ENCODE measurements around the gene SEMA3A.

The SEMA3A gene

GRCh38 chr7:84136809-84137208, 57.8 kb downstream of the SEMA3A start:
- H3K4me3 ChIP-seq (ENCODE audit: low read length), result no peak overlapping the region
- no peak for DNase-seq (ENCODE audit: low read depth)
- TF ChIP-seq CTCF (conservative IDR thresholded peaks at IDR 0.05; ENCODE audit: low read depth, low read length), result no peak

DNA sequence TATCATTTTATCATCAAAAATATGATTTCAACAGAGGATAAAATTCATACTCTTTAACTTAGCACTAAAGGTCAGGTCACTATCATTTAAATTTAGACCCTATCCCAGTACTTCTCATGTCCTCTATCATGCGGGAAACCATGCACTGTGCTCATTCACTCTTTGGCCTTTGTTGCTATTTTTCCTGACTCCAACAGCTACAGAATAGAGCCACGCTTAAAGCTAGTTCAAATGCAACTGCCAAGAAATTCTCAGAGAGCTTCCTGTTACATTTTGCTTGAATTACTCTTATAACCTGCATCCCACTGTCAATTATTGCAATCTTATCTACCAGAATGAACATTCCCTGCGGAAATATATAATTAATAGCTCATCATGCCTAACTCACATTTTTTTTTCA, 58.3 kb downstream of the SEMA3A start:
- TF ChIP-seq CTCF (conservative IDR thresholded peaks at IDR 0.05; ENCODE audit: low read depth, low read length), result no peak
- H3K4me3 ChIP-seq (ENCODE audit: low read length), result no peak overlapping the region
- DNase-seq (ENCODE audit: low read depth), result no peak

GRCh38 chr7:84134169-84134568, 60.4 kb downstream of the SEMA3A start:
- H3K4me3 ChIP-seq (ENCODE audit: low read length), result no peak overlapping the region
- DNase-seq (ENCODE audit: low read depth), result no peak
- TF ChIP-seq CTCF (conservative IDR thresholded peaks at IDR 0.05; ENCODE audit: low read depth, low read length), result no peak

GRCh38 chr7:84125654-84126053, 68.9 kb downstream of the SEMA3A start:
- no peak for DNase-seq (ENCODE audit: low read depth)
- no peak overlapping the region for H3K4me3 ChIP-seq (ENCODE audit: low read length)
- TF ChIP-seq CTCF (conservative IDR thresholded peaks at IDR 0.05; ENCODE audit: low read depth, low read length), result no peak

- no peak for TF ChIP-seq CTCF (conservative IDR thresholded peaks at IDR 0.05; ENCODE audit: low read depth, low read length)
- DNase-seq (ENCODE audit: low read depth), result no peak
- no peak overlapping the region for H3K4me3 ChIP-seq (ENCODE audit: low read length)
Measured at GRCh38 chr7:84123965-84124547, 70.5 kb downstream of the SEMA3A start.

DNA sequence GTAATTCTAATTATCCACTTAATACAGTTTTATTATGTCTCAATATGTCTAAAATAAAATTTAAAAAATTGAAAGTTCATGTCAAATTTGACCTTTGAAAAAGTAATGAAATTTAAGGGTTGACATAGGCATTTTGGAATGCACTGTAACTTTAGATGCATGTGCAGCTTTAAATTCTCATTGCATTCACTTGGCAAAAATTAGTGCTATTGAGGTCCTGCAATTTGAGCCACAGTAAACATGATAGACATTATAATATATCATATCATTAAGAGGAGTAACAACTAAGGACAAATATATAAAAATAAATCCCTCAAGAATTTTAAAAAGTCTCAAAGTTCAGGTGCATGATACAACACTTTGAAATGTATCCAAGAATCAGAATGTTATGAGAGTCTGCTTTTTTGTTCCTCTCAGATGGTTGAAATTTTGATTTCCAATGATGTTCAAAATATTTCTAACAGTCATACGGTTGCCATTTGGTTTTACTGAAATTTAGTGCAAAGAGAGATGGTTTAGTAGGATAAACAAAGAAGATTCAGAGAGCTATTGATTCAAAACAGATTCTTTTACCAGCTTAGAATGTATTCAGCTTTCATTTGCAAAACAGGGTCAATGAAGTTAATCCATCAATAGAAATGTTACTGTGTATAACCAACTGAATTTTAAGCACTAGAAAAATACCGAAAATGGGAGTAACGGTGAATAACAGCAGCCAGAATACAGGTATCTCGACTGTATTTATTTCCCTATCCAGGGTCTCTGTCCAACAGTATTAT, 71.8 kb downstream of the SEMA3A start:
- no peak overlapping the region for H3K4me3 ChIP-seq (ENCODE audit: low read length)
- DNase-seq (ENCODE audit: low read depth), result no peak
- no peak for TF ChIP-seq CTCF (conservative IDR thresholded peaks at IDR 0.05; ENCODE audit: low read depth, low read length)

DNA sequence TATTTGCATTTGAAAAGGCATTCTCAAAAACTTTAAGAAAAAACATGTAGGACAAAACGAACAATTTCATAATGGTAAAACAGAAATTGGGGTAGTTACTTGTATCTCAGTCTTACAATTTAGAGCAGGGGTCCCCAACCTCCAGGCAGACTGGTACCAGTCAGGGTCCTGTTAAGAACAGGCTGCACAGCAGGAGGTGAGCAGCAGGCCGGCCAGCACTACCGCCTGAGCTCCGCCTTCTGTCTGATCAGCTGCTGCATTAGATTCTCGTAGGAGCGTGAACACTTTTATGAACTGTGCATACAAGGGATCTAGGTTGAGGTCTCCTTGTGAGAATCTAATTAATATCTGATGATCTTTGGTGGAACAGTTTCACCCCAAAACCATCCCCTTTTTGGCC, 77.3 kb downstream of the SEMA3A start:
- no peak overlapping the region for H3K4me3 ChIP-seq (ENCODE audit: low read length)
- no peak for TF ChIP-seq CTCF (conservative IDR thresholded peaks at IDR 0.05; ENCODE audit: low read depth, low read length)
- DNase-seq (ENCODE audit: low read depth), result no peak

Measured in retinal pigment epithelial cell (primary cell).